GM12875 (cell line): ENCODE results near the gene PRG3.

Experiments used
- H3K4me3 ChIP-seq: one replicate; pipeline ENCODE4 v1.5.1; 2011; ENCODE audit warnings: low read depth, low read length, control low read depth
- CTCF ChIP-seq: IDR thresholded peaks from 2 replicates; pipeline ENCODE4 v1.5.1; 2011; ENCODE audit warnings: low read depth, mild to moderate bottlenecking, control low read depth, inconsistent platforms, low read length, moderate library complexity, borderline replicate concordance; ENCODE audit not compliant: insufficient read depth

PRG3 gene

GRCh38 chr11:57347336-57347735, 33.6 kb downstream of the PRG3 start:
- no peak overlapping the region for H3K4me3 ChIP-seq
- no peak for TF ChIP-seq CTCF

GRCh38 chr11:57345555-57346211, 35.3 kb downstream of the PRG3 start:
- peak; percentile 68 for TF ChIP-seq CTCF
- no peak overlapping the region for H3K4me3 ChIP-seq

DNA sequence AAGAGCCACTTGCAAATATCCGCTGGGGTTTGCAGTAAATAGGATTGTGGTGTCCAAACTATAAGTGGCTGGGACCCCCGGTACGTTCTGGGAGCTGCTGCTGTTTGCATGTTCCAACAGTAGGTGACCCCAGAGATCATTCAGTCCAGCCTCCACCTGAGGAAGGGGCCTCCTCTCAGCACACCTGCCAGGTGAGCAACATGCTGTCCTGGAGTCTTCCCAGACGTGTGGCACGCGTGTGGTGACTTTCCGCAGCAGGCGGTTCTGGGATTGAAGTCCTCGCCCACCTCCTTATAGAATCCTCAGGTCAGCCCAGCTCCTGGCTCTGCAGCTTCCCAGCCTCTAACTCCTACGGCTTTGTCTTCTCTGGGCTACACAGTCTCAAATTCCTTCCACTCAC, 36.1 kb downstream of the PRG3 start:
- 0 out of 2 replicates have a peak, but pooled peaks have one; percentile 2 for TF ChIP-seq CTCF
- H3K4me3 ChIP-seq = no peak overlapping the region

- TF ChIP-seq CTCF = no peak
- H3K4me3 ChIP-seq = no peak overlapping the region
Measured at GRCh38 chr11:57343825-57344224, 37.1 kb downstream of the PRG3 start.

DNA sequence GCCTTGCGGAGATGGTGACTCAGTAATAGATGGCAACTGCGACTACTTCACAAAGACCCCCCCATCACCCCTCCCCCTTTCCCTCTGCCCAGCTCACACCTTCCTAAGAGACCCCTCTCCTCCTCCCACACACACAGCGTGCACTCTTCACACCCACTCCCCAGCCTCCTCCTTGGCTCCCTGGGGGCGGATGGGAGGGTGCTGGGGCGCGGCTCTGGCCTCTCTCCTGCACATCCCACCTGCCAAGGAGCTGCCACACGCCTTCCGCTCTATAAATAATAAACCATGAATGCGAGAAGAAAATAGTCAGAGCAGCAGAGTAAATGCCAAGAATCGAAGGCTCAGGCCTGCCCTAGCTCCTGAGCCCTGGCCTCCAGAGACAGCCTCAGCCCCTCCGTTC, 38.2 kb downstream of the PRG3 start:
- TF ChIP-seq CTCF = no peak
- no peak overlapping the region for H3K4me3 ChIP-seq

DNA sequence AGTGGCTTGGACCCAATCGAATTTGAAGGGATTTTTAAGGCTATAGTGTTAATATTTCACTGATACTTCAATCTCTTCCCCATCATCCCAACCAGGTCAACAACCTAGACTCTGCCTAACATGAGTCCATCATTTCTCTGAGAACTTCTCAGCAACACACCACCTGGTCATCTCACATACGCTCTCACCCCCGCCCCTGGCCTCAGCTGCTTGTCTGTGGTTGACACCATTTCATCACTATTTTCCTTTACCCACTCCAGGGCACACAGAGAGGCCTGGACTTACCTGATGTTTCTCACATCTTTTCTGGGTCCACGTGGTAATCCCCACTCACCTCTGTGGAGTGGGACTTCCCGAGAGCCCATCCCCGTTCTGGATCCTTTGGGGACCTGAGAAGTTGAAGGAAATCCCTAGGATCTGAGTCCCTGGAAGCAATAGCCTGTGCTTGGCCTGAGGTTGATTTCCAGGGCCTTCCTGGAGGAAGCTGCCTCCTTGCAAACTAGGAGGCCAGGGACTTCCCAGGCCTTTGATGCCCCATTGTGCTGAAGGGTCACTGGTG, 39.6 kb downstream of the PRG3 start:
- TF ChIP-seq CTCF = no peak
- no peak overlapping the region for H3K4me3 ChIP-seq

DNA sequence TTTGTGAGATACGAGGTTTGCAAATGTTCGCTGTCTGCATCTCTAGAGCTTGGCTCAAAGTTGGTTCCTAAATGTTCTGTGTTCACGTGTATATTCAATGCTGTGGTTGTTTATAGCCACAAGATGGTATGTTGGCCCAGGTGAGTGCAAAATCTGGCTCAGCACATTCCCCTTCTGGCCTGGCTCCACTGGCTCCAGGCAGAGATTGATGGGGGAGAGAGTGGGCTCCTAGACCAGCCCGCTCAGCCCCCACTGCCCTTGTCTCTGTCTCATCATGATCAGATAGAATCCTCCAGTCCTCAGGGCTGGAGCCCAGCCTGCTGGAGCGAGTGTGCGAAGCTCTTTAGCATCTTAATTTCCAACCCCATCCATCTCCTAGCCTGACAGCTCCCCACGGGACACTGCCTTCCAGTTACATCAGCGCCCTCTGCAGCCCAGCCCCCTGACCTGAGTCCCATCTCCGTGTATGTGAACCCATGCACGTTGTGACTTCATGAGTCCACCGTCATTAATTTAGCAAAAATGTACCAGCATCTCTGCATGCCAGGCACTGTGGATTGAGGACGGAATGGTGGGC, 40.8 kb downstream of the PRG3 start:
- no peak overlapping the region for H3K4me3 ChIP-seq
- no peak for TF ChIP-seq CTCF
